HG02759 (cell line): Measurements from ENCODE around the gene GRPEL1.
A peak's percentile ranks its signal among the peaks of the same experiment; 100 is the strongest.
"Not testable (repeated sequence)": the region's sequence is repeated elsewhere in the genome, so short reads cannot be mapped to it uniquely, and the experiment has no call there.

Source experiments
- ATAC-seq: cut with Tn5 transposase; IDR thresholded peaks from one replicate; pipeline ENCODE4 v1.9.1; 2021; ENCODE audit warnings: mild to moderate bottlenecking, moderate library complexity; ENCODE audit not compliant: unreplicated experiment

Gene GRPEL1

DNA sequence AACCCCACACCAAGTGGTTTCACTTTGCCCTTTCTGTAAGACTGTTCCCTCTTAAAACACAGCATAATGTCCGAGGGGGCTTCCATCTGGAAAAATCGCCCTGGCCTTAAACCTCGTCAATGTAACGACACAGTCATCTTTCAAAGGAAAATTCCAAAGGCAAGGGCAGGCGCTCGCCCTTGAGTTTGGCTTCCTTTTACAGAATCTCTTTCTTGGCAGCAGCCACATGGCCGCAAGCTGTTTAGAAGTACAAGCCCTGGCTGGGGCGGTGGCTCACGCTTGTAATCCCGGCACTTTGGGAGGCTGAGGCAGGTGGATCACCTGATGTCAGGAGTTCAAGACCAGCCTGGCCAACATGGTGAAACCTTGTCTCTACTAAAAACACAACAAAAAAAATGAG is 27.1 kb upstream of the GRPEL1 start:
- no peak for ATAC-seq

DNA sequence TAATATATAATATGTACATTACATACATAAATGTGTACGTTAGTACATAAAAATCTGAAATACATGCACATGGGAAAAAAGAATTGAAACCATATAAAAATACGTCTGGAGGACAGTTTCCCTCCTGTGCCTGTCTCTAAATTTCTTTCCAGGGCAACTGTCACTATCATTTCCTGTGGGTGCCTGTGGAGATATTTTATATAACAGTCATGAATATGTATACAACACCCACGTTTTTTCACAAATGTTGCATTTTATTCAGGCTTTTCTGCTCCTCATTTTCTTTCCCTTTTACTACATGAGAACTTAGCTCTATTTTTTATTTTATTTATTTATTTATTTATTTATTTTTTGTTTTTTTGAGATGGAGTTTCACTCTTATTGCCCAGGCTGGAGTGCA is 24.2 kb upstream of the GRPEL1 start:
- ATAC-seq: no peak

DNA sequence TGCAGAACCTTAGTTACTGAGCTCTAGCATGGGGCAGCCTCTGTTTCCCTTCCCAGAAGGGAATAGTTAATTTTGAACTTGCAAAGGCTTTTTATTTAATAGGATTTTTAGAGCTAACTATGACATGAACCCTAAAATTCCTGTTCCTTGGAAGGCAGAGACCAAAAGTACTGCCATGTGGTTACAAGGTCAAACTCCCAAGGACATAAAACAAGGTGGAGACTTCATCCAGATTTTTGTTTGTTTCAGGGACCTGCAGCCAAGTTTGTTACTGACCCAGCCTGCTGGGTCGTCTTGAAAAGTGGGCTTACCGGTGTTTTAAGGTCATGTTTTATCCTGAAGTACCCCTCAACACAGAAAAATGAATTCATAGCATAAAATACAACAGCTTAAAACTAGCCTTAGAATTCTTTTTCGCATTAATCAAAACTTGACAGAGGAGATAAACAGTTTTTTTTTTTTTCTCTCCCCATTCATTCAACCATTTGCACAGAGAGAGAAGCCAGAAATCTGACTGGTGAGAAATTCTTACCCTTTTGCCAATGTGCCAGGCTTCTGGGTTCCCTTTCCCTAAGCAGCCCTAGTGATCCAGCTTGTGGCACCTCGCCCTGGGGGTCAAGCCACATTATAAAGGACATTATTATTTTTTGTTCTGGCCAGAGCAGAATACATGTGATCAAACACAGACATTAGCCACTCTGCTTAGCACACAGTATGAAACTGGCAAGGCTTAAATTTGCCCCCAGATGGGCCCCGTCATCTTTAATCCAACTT is 21.5 kb upstream of the GRPEL1 start:
- no peak for ATAC-seq

DNA sequence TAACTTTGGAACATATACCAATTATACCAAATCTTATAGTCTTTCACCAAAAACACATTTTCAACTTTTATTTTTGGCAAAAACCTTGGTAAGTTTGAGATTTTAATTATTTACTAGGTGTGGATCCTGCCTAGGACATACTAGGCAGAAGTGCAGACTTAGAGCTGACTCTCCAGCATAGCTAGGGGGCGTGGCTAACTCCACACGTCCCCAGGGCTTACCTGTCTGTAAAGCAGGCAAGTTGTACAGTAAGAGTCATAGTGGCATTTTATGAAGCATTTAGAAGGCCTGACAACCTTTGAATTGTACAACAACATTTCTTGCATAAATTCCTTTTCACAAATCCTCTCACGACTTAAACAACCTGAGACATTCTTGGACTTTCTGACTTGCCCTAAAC is 19.2 kb upstream of the GRPEL1 start:
- no peak for ATAC-seq

DNA sequence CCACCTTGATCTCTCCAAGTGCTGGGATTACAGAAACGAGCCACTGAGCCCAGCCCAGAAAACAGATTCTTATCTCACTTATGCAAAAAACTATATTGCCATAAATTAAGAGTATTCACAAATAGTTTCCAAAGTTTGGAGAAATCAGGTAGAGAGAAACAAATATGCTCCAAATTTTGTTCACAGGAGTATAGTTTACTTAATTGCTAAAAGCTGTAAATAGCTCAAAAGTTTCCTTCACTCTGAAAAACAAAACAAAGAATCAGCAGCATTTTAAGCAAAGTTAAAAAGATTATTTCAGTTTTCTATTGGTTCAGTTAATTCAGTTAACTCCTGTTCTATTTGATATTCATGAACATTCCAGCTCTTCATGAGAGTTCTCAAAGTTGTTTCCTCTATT is 18.5 kb upstream of the GRPEL1 start:
- no peak for ATAC-seq

DNA sequence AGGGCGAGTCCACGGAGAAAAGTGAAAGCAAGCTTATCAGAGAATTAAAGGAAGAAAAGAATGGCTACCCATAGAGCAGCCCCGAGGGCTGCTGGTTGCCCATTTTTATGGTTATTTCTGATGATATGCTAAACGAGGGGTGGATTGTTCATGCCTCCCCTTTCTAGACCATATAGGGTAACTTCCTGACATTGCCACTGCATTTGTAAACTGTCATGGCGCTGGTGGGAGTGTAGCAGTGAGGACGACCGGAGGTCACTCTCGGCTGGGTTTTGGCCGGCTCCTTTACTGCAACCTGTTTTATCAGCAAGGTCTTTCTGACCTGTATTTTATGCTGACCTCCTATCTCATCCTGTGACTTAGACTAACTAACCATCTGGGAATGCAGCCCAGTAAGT is 16.7 kb upstream of the GRPEL1 start:
- not testable (repeated sequence) for ATAC-seq

DNA sequence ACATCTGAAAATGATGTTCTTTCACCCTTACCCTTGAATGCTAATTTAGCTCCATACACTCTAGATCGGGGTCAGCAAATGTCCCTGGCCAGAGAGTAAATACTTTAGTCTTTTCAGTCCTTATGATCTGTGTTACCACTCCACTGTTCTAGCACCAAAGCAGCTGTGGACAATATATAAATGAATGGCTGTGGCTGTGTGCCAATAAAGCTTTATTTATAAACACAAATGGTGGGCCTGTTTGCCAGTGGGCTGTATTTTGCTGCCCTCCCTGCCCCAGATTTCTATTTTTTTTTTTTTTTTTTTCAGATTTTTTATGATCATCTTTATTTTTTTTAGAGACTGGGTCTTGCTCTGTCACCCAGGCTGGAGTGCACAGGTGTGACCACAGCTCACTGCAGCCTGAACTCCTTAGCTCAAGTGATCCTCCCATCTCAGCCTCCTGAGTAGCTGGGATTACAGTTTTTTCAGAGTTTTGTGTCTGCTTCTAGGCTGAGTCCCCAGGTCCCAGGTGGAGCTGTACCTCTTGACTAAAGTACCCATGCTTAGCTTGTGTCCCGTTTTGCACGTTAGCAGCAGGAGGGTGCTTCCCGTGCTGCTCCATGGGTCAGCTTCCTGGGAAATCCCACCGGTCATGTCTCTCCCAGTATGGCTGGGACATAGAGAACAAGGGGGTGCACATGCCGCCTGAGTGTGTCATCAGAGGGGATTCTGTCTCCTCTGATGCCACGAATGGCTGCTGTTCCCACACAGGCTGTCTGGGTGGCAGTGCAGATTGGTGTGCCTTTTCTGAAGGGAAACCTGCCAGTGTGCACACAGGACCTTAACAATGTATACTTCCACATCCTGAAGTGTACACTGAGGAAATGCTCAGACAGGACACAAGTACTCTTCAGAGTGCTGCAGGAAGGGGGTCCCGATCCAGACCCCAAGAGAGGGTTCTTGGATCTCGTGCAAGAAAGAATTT is 16.0 kb upstream of the GRPEL1 start:
- no peak for ATAC-seq

DNA sequence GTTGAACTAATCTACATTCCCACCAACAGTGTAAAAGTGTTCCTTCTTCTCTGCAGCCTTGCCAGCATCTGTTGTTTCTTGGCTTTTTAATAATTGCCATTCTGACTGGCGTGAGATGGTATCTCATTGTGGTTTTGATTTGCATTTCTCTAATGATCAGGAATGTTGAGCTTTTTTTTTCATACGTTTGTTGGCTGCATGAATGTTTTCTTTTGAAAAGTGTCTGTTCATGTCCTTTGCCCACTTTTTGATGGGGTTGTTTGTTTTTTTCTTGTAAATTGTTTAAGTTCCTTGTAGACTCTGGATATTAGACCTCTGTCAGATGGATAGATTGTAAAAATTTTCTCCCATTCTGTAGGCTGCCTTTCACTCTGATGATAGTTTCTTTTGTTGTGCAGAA is 12.0 kb upstream of the GRPEL1 start:
- not testable (repeated sequence) for ATAC-seq

DNA sequence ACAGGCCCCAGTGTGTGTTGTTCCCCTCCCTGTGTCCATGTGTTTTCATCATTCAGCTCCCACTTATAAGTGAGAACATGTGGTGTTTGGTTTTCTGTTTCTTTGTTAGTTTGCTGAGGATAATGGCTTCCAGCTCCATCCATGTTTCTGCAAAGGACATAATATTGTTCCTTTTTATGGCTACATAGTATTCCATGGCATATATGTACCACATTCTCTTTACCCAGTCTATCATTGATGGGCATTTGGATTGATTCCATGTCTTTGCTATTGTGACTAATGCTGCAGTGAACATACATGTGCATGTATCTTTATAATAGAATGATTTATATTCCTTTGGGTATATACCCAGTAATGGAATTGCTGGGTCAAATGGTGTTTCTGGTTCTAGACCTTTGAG is 11.6 kb upstream of the GRPEL1 start:
- not testable (repeated sequence) for ATAC-seq

DNA sequence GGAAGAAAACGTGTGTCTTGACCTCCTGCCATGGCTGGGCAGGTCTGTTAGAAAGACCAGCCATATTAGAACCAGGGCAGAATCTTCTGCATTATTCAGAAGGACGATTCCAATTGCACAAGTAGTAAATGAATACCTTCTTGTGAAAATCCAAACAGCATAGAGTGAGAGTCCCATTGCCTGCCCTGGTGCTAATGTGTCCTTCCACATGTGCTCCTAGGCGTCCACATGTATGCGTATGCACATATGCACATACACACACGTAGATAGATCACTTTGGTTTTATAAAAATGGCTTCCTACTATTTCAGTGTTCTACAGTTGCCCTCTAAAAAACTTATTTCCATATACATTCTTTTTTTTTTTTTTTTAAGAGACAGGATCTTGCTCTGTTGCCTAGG is 10.2 kb upstream of the GRPEL1 start:
- ATAC-seq: no peak

DNA sequence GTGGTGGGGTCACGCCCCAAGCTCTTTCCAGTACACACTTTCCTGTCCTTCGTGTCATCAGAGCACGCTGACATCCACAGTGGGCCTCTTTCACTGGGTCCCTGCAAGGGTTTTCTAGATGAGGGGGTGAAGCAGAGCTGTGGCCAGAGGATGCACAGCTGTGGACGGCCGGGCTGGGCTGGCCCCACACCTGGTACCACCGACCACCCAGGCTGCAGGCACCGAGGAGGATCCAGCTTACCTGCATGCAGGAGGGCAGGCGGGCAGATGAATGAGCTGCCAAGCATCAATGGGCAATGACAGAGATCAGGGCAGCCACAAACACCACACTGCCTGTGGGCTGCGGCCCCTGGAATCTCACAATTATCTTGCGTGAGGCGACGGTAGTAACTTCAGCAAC is 9.5 kb upstream of the GRPEL1 start:
- ATAC-seq: no peak

DNA sequence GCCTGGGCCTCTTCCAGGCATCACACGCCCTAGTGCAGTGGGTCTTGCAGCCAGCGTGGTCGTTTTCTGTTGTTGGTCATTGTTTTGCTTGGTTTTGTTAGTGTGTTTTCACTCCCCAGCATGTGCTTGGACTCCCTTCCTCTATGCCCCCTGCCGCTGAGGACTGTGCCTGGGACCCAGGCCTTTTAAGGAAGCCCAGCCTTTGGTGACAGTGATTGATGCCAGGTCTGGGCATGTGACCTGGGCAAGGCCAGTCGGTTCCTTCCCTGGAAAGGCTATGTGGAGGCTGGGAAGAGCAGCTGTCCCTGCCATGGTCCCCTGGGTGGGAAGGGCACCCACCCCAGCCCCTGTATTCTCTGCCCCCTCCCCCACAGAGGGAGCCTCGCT is 8.8 kb upstream of the GRPEL1 start:
- ATAC-seq: no peak

DNA sequence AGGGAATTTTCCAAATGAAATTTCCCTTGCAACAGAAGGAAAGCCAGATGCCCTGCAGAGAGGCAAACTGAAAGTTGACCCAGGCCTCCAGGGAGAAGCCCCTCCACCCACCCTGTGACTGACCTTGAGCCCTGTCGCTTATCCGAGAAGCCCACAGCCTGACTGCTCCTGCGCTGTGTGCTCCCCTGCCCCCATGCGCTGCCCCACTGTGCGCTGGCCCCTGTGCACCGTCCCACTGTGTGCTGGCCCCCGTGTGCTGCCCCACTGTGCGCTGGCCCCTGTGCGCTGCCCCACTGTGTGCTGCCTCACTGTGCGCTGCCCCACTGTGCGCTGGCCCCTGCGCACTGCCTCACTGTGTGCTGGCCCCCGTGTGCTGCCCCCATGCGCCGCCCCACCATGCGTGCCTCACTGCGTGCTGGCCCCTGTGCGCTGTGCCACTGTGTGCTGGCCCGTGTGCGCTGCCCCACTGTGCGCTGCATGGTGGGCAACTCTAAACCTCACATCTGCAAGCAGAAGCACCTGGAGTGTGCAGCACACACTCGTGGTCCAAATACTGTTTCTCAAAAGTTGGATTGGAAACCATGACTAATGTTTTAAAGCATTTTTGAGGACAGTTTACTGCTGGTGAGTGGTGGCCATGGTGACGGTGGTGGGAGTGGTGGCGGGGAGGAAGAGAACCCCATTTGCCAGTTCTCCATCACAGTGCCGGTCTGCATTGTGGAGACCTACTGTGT is 8.3 kb upstream of the GRPEL1 start:
- ATAC-seq: no peak

DNA sequence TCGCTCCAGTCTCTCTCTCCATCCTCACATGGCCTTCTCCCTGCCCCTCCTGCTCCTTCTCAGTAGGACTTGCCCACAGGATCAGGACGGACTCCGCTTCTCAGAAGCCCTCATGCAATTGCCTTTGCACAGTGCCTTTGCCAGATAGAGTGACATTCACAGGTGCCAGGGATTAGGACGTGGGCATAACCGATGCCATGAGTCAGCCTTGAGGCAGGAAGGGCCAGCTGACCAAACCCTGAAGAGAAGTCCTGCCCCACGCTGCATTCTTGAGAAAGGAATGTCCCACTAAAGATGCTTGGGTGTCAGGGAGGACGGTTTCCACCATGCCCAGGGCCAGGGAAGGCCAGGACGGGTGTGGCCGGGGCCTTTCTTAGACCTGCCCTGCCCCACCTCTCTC is 6.6 kb upstream of the GRPEL1 start:
- no peak for ATAC-seq

DNA sequence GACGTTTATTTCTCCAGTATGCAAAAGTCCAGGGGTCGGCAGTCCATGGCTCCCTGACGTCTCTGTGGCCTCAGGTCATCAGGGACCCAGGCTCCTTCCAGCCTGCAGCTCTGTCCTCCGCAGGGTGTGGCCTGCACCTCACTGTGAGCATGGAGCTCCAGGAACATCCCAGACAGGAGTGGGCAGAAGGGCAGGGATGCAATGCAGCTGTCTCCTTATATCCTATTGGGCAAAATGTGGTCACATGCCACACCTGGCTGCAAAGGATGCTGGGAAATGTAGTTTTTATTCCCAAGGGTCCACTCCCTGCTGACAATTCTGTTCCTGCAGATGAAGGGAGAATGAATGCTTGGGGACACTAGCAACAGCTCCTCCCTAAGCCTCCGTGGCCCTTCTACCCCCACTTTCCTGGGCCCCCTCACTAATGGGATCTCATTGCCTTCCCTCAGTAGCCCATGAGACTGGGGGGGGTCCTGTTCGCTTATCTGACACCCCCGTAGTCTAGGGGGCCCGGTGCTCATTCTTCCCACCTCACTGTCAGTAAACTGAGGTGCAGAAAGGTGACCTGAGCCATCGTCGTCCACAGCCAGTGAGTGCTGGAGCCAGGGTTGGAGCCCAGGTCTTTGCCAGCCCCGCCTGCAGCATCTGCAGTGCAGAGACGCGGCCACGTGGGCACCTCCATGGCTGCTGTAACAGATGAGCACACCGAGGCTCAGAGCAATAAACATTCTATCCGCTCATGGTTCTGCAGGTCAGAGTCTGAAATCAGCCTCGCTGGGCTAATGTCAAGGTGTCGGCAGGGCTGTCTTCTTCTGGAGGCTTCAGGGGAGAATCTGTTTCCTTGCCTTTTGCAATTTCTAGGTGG is 5.9 kb upstream of the GRPEL1 start:
- no peak for ATAC-seq

DNA sequence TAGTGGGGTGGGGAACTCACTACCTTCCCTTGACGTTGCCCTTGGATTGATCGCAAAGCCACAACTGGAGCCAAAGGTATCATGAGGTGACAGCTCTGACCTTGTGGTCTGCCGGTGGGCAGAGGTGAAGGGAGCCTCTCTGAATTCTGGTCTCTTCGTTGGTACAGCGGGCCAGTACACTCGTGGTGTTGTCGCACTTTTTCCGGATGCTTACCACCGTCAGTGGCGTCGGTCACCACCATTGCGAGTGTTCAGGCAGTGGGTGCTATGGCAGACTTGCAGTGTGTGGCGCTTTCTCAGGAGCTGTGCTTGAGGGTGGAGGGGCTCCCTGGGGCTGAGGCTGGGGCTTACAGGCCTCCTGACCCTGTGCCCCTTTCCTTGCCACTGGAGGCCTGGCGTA is 5.2 kb upstream of the GRPEL1 start:
- ATAC-seq: no peak

DNA sequence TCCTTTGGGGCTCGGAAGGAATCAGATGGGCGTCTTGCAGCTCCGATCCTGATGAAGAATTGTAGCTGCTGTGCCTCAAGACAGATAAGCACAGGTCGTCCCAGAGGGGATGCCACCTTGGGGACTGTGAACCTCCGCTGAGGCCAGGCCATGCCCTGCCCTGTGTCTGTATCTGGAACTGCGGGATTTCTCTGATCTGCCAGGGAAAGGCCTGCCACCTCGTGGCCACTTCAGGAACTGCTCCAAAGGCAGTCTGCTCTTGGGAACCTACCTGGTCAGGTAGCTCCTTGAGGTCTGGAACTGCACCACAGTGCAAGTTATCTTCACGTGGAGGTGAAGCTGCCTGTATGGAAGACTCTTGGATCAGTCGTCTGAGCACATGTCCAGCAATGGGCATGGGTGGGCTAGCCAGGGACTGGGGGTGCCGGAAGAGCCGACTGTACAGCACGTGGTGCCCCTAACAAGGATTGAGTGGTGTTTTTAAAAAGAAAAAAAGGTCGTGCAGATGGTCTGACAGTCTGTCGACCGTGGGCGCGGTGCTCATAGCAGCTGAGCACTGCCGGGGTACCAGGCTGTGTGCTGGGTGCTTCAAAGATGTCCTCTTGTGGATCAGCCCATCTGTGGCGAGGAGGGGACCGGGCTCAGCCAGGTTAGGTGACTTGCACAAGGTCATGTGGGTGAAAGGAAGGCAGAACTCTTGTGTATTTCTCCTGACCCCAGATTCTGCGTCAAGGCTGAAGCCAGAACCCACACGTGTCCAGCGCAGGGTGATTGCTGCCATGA is 3.1 kb upstream of the GRPEL1 start:
- peak; percentile 23 for ATAC-seq

DNA sequence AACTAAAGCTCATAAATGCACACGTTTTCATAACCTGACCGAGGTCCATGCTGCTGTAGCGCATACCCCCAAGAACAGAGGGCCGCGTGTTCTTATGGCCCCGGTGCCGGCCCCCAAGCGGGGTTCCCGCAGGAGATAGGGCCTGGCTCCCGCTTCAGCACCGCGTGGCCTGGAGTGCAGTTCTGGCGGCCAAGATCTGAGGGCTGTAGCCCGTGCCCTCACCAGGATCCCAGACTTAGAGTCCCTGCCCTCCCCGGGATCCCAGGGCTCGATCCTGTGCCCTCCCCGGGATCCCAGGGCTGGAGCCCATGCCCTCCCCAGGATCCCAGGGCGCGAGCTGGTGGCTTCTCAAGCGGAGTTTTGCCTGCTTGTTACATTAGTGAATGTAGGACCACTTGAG is 1.0 kb upstream of the GRPEL1 start:
- ATAC-seq: no peak

DNA sequence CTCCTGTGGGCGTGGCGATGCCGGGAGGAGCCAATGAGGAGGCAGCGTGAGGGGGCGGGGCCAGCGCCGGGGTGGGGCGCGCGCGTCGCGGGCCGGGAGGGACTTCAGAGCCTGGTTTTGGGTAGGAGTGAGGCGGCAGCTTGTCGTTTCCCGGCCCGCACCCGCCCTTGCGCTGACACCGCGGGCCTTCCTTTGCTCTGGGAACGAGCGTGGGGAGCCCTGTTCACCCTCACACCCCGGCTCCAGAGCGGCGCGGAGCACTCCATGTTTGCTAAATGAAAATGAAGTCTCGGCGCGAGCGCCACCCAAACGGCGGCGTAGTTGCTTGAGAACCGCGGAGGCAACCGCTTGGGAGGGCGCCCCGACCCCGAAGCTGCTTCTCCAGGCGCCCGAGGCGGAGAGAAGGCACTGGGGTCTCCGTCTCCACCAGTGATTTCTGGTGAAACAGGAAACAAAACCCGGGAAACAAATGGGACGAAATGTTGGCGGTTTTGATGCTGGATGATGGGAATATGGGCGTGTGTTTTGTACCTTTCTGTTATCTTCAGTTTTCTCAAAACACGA is 497 bp upstream of the GRPEL1 start:
- no peak for ATAC-seq

DNA sequence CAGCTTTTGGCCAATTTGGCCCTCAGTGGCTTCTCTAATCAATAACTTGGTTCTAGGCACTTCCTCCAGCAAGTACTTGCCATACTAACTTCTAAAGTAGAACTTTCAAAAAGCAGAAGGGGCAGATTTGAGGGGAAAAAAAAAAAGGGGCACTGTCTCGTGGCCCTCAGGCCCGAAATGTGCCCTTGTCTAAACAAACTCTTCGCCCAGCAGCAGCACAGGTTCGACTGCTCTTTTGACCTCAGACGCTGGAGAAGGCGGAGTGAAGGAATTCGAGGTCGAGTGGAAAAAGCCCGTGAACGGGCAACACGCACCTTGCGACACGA is 775 bp downstream of the GRPEL1 start:
- ATAC-seq: no peak
